Fibroblast of skin of right quadriceps (primary cell): ENCODE data around the gene LSM3.

Experiments used
- DNase-seq: peaks from one replicate; pipeline ENCODE4 v3.0.0-alpha.2; 2013

Gene LSM3

GRCh38 chr3:14178247-14179113, at the start of gene LSM3, which contains the start of gene XPC:
LSM3 (plus strand) TSS chr3:14178817; CDS start chr3:14178861, 44 bp downstream.
XPC (minus strand) TSS chr3:14178601; CDS start chr3:14178568, 33 bp downstream.
- DNase-seq, result peak; percentile 99

DNA sequence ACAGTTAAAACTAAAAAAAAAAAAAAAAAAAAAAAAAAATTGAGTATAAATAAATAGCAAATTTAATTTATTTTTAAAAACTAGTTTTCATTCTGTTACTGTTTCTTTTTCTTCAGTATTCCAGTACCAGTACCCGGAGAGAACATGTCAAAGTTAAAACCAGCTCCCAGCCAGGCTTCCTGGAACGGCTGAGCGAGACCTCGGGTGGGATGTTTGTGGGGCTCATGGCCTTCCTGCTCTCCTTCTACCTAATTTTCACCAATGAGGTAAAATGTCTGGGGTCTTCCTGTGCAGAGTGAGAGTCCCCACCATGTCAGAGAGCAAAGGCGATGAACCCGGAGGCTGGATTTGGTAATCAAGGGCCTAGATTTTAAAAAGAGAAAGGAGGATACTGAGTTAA, 49.3 kb upstream of the LSM3 start:
- no peak for DNase-seq

GRCh38 chr3:14130230-14130629, 48.4 kb upstream of the LSM3 start:
- DNase-seq, result no peak

- DNase-seq, result no peak
These were observed 47.9 kb upstream of the LSM3 start for GRCh38 chr3:14130707-14131106.

GRCh38 chr3:14131134-14131533, 47.5 kb upstream of the LSM3 start:
- no peak for DNase-seq

DNA sequence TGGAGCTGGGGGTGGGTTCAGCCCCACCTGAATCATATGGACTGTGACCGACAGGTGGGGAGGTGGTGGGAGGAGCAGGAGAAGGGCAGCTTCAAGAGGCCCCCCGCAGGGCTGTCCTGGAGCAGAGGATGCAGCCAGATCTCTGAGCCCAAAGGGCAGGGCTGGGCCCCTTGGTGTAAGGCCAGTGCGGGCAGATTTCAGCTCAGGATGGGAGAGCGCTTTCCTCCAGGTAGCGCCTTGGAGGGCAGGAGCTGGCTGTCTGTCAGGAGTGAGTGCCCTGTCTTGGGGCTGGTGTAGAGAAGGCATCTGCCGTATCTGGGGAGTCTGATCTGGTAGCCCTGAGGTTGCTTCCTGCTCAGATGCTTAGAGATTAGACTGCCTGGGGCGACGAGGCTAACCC, 46.5 kb upstream of the LSM3 start:
- no peak for DNase-seq

- DNase-seq, result no peak
These were observed 45.9 kb upstream of the LSM3 start for GRCh38 chr3:14132689-14133088.

DNA sequence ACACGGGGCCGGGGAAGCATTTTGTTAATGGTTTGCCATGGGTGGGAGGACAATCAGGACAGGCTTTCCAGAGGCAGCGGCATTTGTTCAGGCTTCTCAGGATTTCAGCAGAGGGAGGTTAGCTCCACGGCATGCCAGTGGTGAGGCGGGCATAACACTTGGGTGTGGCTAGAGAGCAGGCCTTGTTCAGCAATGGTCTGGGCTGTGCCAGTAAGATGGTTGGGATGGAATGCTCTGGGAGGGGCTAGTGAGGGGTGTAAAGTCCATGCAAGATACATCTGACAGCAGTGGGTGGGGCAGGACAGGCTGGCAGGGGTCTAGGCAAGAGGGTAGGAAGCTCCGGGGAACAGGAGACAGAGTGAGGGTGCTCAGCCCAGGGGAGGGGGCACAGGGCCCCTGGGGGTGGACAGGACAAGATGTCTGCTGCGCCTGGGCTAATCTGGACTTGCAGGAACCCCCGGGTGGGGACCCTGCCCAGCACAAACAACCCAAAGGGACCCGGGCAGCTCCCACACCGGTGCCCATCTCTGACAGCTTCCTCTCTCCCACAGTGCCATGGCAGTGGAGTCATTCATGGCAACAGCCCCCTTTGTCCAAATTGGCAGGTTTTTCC, 45.3 kb upstream of the LSM3 start:
- DNase-seq, result no peak

DNA sequence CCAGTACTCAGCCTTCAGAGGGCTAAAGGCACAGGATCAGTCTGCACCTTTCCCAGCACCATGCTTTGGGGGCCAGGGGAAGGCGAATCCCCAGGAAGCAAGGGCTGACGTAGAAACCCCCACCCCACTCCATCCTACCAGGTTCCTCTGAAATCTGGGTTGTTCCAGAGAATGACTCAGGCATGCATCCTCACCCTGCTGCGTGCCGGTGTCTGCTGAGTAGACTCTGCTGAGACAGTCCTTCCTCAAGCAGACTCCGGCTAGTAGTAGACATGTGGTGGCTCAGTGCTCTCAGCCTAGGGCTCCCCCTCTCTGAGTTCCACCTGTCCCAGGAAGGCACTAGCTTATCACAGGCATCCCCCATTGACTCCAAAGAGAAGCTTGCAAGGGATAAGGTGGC, 44.7 kb upstream of the LSM3 start:
- no peak for DNase-seq

- no peak for DNase-seq
These were observed 44.3 kb upstream of the LSM3 start for GRCh38 chr3:14134291-14134690.

DNA sequence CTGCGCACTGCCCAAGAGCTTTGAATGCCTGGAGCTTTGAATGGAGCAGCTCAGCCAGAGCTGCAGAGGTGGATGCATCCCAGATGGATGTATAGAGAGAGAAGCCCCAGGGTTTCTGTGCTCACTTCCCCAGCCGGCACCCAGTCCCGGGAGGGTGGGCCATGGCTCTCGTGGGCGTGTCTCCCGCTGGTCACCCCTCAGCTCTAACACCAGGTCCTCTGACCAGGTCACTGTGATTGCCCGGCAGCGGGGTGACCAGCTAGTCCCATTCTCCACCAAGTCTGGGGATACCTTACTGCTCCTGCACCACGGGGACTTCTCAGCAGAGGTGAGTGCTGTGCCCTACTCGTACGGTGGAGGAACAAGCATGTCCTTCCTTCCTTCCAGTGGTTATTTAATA, 43.0 kb upstream of the LSM3 start:
- DNase-seq, result no peak

GRCh38 chr3:14137004-14137403, 41.6 kb upstream of the LSM3 start:
- no peak for DNase-seq

DNA sequence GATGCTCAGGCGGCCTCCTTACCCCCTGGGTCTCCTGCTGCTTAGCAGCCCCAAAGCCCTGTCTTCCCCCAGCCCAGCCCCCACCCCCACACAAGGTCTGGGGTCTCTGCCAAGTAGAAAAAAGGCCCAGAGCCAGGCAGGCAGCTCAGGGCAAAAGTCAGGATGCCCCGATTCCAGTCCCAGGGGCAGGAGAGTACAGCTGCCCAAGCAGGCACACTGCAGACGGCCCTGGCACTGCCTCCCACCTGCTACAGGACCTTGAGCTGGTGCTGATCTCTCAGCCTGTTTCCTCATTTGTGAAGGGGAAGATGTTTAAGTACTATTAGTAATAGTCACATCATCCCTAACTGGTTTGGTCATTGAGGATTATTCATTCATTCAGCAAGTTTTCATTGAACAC, 41.2 kb upstream of the LSM3 start:
- DNase-seq, result no peak

DNA sequence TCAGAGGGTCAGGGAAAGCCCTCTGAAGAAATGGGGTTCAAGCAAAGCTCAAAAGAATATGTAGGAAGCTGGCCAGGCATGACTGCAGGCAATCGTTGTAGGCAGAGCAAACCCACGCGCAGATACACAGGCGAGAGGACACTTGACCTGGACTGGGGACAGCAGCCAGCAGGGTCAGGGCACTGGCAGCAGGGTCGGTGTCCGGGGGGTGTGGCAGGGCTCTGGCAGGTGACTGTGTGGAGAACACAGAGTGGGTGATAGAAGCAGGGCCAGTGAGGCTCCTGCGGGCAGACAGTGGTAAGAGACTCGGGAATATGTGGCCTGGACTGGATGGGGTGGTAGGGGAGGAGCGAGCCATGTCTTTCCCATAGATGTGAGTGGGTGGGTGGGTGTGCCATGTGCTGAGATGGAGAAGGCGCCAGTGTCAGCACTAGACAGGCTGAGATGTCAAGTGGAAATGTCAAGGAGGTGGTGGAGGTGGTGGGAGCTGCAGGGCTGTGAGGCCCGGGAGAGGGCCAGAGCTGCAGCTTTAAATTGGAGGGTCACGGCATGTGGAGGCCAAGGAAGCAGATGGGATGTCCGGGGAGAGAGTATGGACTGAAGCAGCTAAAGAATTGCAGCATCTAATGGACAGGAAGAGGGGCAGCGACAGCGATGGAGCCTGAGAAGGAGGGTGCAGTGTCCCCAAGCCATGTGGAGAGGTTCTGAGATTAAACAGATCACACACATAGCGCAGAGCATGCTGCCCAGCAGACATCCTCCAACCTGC, 40.3 kb upstream of the LSM3 start:
- no peak for DNase-seq

DNA sequence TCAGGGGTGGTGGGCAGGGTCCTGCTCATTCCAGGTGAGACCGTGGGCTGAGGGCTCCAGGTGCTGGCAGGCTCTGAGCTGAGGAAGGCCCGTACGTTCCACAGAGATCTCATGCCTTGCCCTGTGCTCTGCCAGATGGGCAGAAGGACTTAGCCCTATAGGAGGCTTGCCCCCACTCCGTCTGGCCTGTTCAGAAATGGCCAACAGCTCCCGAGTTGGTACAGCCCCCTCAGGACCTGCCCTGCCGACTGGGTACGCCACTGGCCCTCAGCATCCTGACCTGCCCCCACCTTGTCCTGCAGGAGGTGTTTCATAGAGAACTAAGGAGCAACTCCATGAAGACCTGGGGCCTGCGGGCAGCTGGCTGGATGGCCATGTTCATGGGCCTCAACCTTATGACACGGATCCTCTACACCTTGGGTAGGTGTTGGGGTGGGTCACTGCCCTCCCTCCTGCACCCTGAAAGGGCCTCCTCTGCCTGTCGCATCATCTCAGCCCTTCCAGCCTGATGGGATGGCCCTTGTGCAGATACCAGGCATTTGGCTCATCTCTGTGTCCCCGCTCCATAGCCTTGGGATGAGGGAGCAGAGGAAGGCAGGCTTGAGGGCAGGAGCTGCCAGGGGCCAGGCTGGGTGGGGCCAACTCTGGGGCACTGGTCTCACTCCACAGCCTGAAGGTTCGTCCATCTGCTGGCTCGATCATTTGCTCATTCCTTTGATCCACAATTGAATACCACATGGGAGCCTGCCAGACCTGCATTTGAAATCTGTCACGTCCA, 39.5 kb upstream of the LSM3 start:
- no peak for DNase-seq

GRCh38 chr3:14139771-14140170, 38.8 kb upstream of the LSM3 start:
- DNase-seq, result no peak

GRCh38 chr3:14140668-14141067, 37.9 kb upstream of the LSM3 start:
- no peak for DNase-seq

- no peak for DNase-seq
These were observed 37.5 kb upstream of the LSM3 start for GRCh38 chr3:14141144-14141543.

- DNase-seq, result no peak
These were observed 36.8 kb upstream of the LSM3 start for GRCh38 chr3:14141602-14142341.

GRCh38 chr3:14142567-14143270, 35.9 kb upstream of the LSM3 start:
- no peak for DNase-seq
